Bronchial epithelial cell (primary cell): ENCODE measurements around the gene BLM. TPM values are rescaled to one million over a fixed set of nuclear protein-coding genes. Genes with fewer than 3 reads are reported as not detected.

Experiments used
- DNase-seq: peaks from one replicate; pipeline ENCODE4 v3.0.0-alpha.2; 2010; ENCODE audit warnings: low read depth
- FAIRE-seq: peaks from 2 replicates; lab custom pipeline; 2011; peaks lifted over from hg19 to GRCh38; lab: Jason Lieb, UNC
- H3K27me3 ChIP-seq: 2 replicates; pipeline ENCODE4 v1.5.1; 2011; ENCODE audit warnings: low read length; ENCODE audit not compliant: control insufficient read depth, insufficient read depth
- H3K36me3 ChIP-seq: 2 replicates; pipeline ENCODE4 v1.5.1; 2011; ENCODE audit warnings: low read length; ENCODE audit not compliant: control insufficient read depth, insufficient read depth
- H3K4me3 ChIP-seq: 2 replicates; pipeline ENCODE4 v1.5.1; 2011; ENCODE audit warnings: mild to moderate bottlenecking, low read depth, low read length, control low read depth
- CTCF ChIP-seq: IDR thresholded peaks from 2 replicates; pipeline ENCODE4 v1.5.1; 2011; ENCODE audit warnings: mild to moderate bottlenecking, moderate library complexity, low read length, control low read depth, inconsistent platforms; ENCODE audit not compliant: insufficient read depth, severe bottlenecking
- total RNA-seq: library from RNA; depleted of rRNA; stranded (reverse); fragments of >200 nt; gene quantifications from 2 replicates; pipeline ENCODE4 v1.2.1, GENCODE V29; 2014

The BLM gene
- total RNA-seq, 1 donor from 2014 or later, result 0.26 TPM

DNA sequence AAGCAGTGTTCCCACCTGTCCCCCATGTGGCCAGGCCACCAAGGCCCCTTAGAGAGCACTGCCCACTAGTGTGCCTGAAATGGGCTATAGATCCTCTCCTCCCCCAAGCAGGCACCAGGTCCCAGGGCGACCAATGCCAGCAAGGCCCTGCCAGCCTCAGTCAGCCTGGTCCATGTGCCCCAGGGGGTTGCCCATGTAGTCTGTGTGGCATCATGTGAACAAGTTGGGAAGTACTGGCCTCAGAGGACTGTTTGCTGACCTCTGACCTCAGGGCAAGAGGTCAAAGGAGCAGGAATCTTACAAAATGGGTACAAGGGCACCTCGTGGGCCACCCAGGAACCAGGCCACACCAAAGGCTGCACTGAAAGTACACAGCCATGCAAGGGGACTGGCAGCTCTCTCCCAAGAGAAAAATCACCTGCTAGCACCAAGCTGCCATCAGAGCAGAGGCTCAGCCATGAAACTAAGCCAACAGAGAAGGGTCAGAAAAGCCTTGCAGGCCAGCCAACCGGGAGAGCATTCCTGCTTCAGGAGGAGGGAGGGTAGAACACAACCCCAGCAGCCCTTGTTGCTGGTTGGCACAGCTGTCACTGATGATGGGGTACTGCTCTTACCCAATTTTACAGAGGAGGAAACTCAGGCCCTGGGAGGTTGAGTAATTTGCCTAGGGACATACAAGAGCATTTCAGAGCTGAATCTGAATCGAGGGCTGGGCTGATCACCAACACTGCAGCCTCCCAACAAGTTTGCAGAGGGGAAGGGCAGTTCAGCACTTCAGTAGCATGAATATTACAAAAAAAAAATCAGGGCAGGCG lies 146.0 kb downstream of the BLM start:
- Histone ChIP-seq H3K27me3 (no peaks in the 10 kb centered on the region), H3K36me3 (no peaks in the 10 kb centered on the region), H3K4me3 (no peak overlapping the region)
- FAIRE-seq, result no peak
- no peak for TF ChIP-seq CTCF
- DNase-seq, result peak; percentile 85

GRCh38 chr15:90863987-90864386 lies 146.8 kb downstream of the BLM start:
- DNase-seq (peak; percentile 31), FAIRE-seq (no peak)
- TF ChIP-seq CTCF, result no peak

DNA sequence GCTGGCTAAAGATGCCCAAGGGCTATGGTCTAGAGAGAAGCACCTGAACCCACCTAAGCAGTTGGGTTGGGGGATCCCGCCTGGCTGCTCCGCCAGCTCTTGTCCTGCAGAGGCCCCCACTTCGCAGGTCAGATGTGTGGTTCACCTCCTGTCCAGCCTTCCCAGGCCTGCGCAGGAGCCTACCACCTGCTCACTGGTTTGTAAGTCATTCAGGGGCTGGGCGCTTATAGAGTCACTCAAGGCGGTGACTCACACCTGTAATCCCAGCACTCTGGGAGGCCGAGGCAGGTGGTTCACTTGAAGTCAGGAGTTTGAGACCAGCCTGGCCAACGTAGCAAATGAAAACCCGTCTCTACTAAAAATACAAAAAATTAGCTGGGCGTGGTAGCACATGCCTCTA lies 147.4 kb downstream of the BLM start:
- Histone ChIP-seq H3K4me3 (no peak overlapping the region), H3K36me3 (no peaks in the 10 kb centered on the region), H3K27me3 (no peaks in the 10 kb centered on the region)
- DNase-seq (no peak), FAIRE-seq (no peak)
- no peak for TF ChIP-seq CTCF

More at GRCh38 chr15:90863987-90864386, 146.8 kb downstream of the BLM start:
- H3K36me3 ChIP-seq, result no peaks in the 10 kb centered on the region
- no peaks in the 10 kb centered on the region for H3K27me3 ChIP-seq
- no peak overlapping the region for H3K4me3 ChIP-seq

GRCh38 chr15:90865702-90866101 lies 148.6 kb downstream of the BLM start:
- Histone ChIP-seq H3K4me3 (no peak overlapping the region), H3K27me3 (no peaks in the 10 kb centered on the region), H3K36me3 (no peaks in the 10 kb centered on the region)
- no peak for FAIRE-seq
- no peak for DNase-seq
- no peak for TF ChIP-seq CTCF

Other genes starting within 250 kb of the BLM start
- 5.8 and 9.2 TPM in 2 replicates for gene CRTC3, start 187.4 kb upstream of the BLM start, total RNA-seq
- 32.1 and 49.9 TPM in 2 replicates for gene FURIN, start 151.2 kb downstream of the BLM start, total RNA-seq
- gene FES, start 167.2 kb downstream of the BLM start, total RNA-seq, result 2.6 and 3.2 TPM in 2 replicates
- gene MAN2A2, start 186.0 kb downstream of the BLM start, total RNA-seq, result 8.4 and 12.3 TPM in 2 replicates
- 28.5 and 37.6 TPM in 2 replicates for gene HDDC3, start 215.2 kb downstream of the BLM start, total RNA-seq
- gene UNC45A, start 217.9 kb downstream of the BLM start, total RNA-seq, result 64.8 and 105 TPM in 2 replicates
- gene RCCD1, start 237.5 kb downstream of the BLM start, total RNA-seq, result 11.6 and 12.9 TPM in 2 replicates